Dendritic cell treated with granulocyte-macrophage colony-stimulating factor and Interleukin-4, amounts not matched to agents 40 ng/mL and 50 ng/mL, for 4 days (primary cell): ENCODE measurements around the gene PRELID2.
A peak's percentile ranks its signal among the peaks of the same experiment; 100 is the strongest.
"Not testable (repeated sequence)": the region's sequence is repeated elsewhere in the genome, so short reads cannot be mapped to it uniquely, and the experiment has no call there.

Experiments used
- H3K27ac Mint-ChIP-seq: one replicate; pipeline ENCODE4 v1.8.0; 2022; ENCODE audit warnings: mild to moderate bottlenecking, mixed read lengths
- H3K27me3 Mint-ChIP-seq: one replicate; pipeline ENCODE4 v1.8.0; 2022; ENCODE audit warnings: mild to moderate bottlenecking, mixed read lengths
- H3K36me3 Mint-ChIP-seq: one replicate; pipeline ENCODE4 v1.8.0; 2022; ENCODE audit warnings: low read depth, mixed read lengths
- H3K4me1 Mint-ChIP-seq: one replicate; pipeline ENCODE4 v1.8.0; 2022; ENCODE audit warnings: low read depth, mixed read lengths
- H3K4me3 Mint-ChIP-seq: one replicate; pipeline ENCODE4 v1.8.0; 2022; ENCODE audit warnings: mild to moderate bottlenecking, moderate library complexity, mixed read lengths
- H3K9me3 Mint-ChIP-seq: one replicate; pipeline ENCODE4 v1.8.0; 2022; ENCODE audit warnings: mixed read lengths
- intact Hi-C: fragments of 100-400 bp; cut with micrococcal nuclease; formaldehyde crosslinking; loops from one replicate; pipeline ENCODE4 v1.15.0; 2022

The PRELID2 gene

GRCh38 chr5:145853781-145854376 lies 18.7 kb upstream of the PRELID2 start:
- Mint-ChIP-seq H3K9me3 (no peaks in the 10 kb centered on the region), H3K27ac (no peak overlapping the region), H3K4me3 (no peak overlapping the region), H3K27me3 (peaks cover 4% of the 10 kb centered on the region), H3K4me1 (peaks cover 19% of the 10 kb centered on the region), H3K36me3 (no peaks in the 10 kb centered on the region)
- intact Hi-C loops, result no loop called here

- H3K27ac Mint-ChIP-seq, result no peak overlapping the region
These were observed 17.8 kb upstream of the PRELID2 start for GRCh38 chr5:145852990-145853389.

GRCh38 chr5:145848854-145849253 lies 13.7 kb upstream of the PRELID2 start:
- intact Hi-C loops, result no loop called here
- Mint-ChIP-seq H3K27ac (no peak overlapping the region), H3K4me1 (no peaks in the 10 kb centered on the region), H3K36me3 (no peaks in the 10 kb centered on the region), H3K4me3 (no peak overlapping the region), H3K27me3 (no peaks in the 10 kb centered on the region), H3K9me3 (no peaks in the 10 kb centered on the region)

More at GRCh38 chr5:145852990-145853389, 17.8 kb upstream of the PRELID2 start:
- intact Hi-C loops, result no loop called here
- Mint-ChIP-seq H3K4me3 (no peak overlapping the region), H3K36me3 (no peaks in the 10 kb centered on the region), H3K27me3 (peaks cover 4% of the 10 kb centered on the region), H3K4me1 (peaks cover 18% of the 10 kb centered on the region), H3K9me3 (no peaks in the 10 kb centered on the region)

- Mint-ChIP-seq H3K27me3 (no peaks in the 10 kb centered on the region), H3K27ac (no peak overlapping the region), H3K9me3 (no peaks in the 10 kb centered on the region), H3K36me3 (no peaks in the 10 kb centered on the region), H3K4me3 (no peak overlapping the region), H3K4me1 (no peaks in the 10 kb centered on the region)
- intact Hi-C loops, result no loop called here
These were observed 12.7 kb upstream of the PRELID2 start for GRCh38 chr5:145847499-145848497.

- H3K4me3 Mint-ChIP-seq, result no peak overlapping the region
- intact Hi-C loops, result no loop called here
These were observed 10.9 kb upstream of the PRELID2 start for GRCh38 chr5:145846081-145846480.

GRCh38 chr5:145841299-145841698 lies 6.2 kb upstream of the PRELID2 start:
- no peaks in the 10 kb centered on the region for H3K9me3 Mint-ChIP-seq
- intact Hi-C loops, result no loop called here
- H3K4me3 Mint-ChIP-seq, result no peak overlapping the region
- no peak overlapping the region for H3K27ac Mint-ChIP-seq
- no peaks in the 10 kb centered on the region for H3K36me3 Mint-ChIP-seq
- H3K4me1 Mint-ChIP-seq, result no peaks in the 10 kb centered on the region
- no peaks in the 10 kb centered on the region for H3K27me3 Mint-ChIP-seq

More at GRCh38 chr5:145846081-145846480, 10.9 kb upstream of the PRELID2 start:
- H3K36me3 Mint-ChIP-seq, result no peaks in the 10 kb centered on the region
- no peaks in the 10 kb centered on the region for H3K9me3 Mint-ChIP-seq
- H3K27ac Mint-ChIP-seq, result no peak overlapping the region
- H3K4me1 Mint-ChIP-seq, result no peaks in the 10 kb centered on the region
- no peaks in the 10 kb centered on the region for H3K27me3 Mint-ChIP-seq

- Mint-ChIP-seq H3K4me1 (peaks cover 5% of the 10 kb centered on the region), H3K36me3 (no peaks in the 10 kb centered on the region), H3K4me3 (no peak overlapping the region), H3K9me3 (no peaks in the 10 kb centered on the region), H3K27me3 (no peaks in the 10 kb centered on the region), H3K27ac (no peak overlapping the region)
- intact Hi-C loops, result no loop called here
These were observed 5.5 kb upstream of the PRELID2 start for GRCh38 chr5:145840458-145841132.

- no peaks in the 10 kb centered on the region for H3K9me3 Mint-ChIP-seq
- H3K4me3 Mint-ChIP-seq, result no peak overlapping the region
- H3K36me3 Mint-ChIP-seq, result no peaks in the 10 kb centered on the region
- intact Hi-C loops, result no loop called here
- H3K4me1 Mint-ChIP-seq, result peaks cover 14% of the 10 kb centered on the region
- no peaks in the 10 kb centered on the region for H3K27me3 Mint-ChIP-seq
- no peak overlapping the region for H3K27ac Mint-ChIP-seq
These were observed 3.1 kb upstream of the PRELID2 start for GRCh38 chr5:145838276-145838675.

GRCh38 chr5:145836241-145836640 lies 1.1 kb upstream of the PRELID2 start:
- H3K4me1 Mint-ChIP-seq, result peaks cover 14% of the 10 kb centered on the region
- intact Hi-C loops, H3K4me3 Mint-ChIP-seq, H3K36me3 Mint-ChIP-seq, H3K27ac Mint-ChIP-seq, H3K27me3 Mint-ChIP-seq, H3K9me3 Mint-ChIP-seq: not testable (repeated sequence)

- no peaks in the 10 kb centered on the region for H3K27me3 Mint-ChIP-seq
- H3K27ac Mint-ChIP-seq, result peak overlapping the region; percentile 44
- peak overlapping the region; percentile 74 for H3K4me3 Mint-ChIP-seq
- peaks cover 14% of the 10 kb centered on the region for H3K4me1 Mint-ChIP-seq
- no peaks in the 10 kb centered on the region for H3K9me3 Mint-ChIP-seq
- no peaks in the 10 kb centered on the region for H3K36me3 Mint-ChIP-seq
- intact Hi-C loops, result no loop called here
These were observed 702 bp upstream of the PRELID2 start for GRCh38 chr5:145835848-145836239.

GRCh38 chr5:145834554-145834916 lies 607 bp downstream of the PRELID2 start:
- no peaks in the 10 kb centered on the region for H3K27me3 Mint-ChIP-seq
- H3K4me3 Mint-ChIP-seq, result peak overlapping the region; percentile 74
- peaks cover 14% of the 10 kb centered on the region for H3K4me1 Mint-ChIP-seq
- no peak overlapping the region for H3K27ac Mint-ChIP-seq
- H3K9me3 Mint-ChIP-seq, result no peaks in the 10 kb centered on the region
- intact Hi-C loops, result no loop called here
- no peaks in the 10 kb centered on the region for H3K36me3 Mint-ChIP-seq

GRCh38 chr5:145833631-145834200 lies 1.4 kb downstream of the PRELID2 start:
- Mint-ChIP-seq H3K27me3 (no peaks in the 10 kb centered on the region), H3K27ac (no peak overlapping the region), H3K4me3 (no peak overlapping the region), H3K9me3 (no peaks in the 10 kb centered on the region), H3K36me3 (no peaks in the 10 kb centered on the region), H3K4me1 (peaks cover 14% of the 10 kb centered on the region)
- intact Hi-C loops, result no loop called here

- H3K27ac Mint-ChIP-seq, result no peak overlapping the region
- peaks cover 9% of the 10 kb centered on the region for H3K4me1 Mint-ChIP-seq
- intact Hi-C loops, result no loop called here
- H3K9me3 Mint-ChIP-seq, result no peaks in the 10 kb centered on the region
- no peaks in the 10 kb centered on the region for H3K27me3 Mint-ChIP-seq
- H3K4me3 Mint-ChIP-seq, result no peak overlapping the region
- H3K36me3 Mint-ChIP-seq, result no peaks in the 10 kb centered on the region
These were observed 4.5 kb downstream of the PRELID2 start for GRCh38 chr5:145830594-145830993.
